Measurements from ENCODE around the gene SFPQ.
"Not testable (repeated sequence)": the region's sequence is repeated elsewhere in the genome, so short reads cannot be mapped to it uniquely, and the experiment has no call there.

SFPQ gene

DNA sequence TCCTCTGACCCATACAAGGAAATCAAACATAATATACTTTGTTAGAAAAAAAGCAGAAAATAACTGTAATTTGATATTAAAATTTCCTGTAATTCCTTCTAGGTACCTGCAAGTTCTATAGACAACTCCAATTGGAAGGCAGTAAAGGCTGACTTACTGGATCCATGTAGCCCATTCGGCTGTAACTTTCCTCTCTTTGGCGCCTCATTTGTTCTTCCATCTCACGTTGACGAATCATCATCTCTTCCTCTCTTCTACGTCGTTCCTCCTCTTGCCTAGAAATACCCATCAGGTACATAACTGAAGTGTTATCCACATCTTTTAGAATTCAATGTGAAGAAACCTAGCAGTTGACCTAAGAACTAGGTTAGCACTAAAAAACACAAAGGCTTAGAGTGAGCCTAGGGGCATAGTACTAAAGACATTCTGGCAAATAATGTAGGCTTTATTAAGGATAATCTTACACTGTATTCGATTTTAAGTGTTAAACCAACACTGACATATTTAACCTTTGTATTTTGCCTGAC lies 5.1 kb downstream of the SFPQ start:
- no peak for DNase-seq

DNA sequence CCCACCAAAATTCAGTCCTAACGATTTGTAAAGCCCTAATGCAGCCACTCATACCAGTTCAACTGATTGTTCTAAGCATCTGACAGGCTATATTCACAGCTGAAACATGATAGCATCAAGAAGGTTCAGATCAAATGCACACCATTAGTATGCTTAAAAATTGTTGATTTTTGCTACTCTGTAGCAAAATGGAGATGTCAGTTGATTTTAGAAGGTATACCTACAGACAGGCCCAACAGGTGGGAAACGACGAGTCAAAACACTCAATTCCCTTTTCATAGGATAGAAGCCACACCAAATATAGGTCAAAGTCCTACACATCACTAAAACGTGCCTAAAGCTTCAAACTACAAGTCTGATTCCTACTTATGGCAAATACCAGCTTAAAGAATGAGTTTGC lies 6.7 kb downstream of the SFPQ start:
- DNase-seq, result no peak

- DNase-seq, result no peak
Observed at GRCh38 chr1:35185200-35185599, 7.7 kb downstream of the SFPQ start.

- no peak for DNase-seq
Observed at GRCh38 chr1:35184495-35185199, 8.3 kb downstream of the SFPQ start.

DNA sequence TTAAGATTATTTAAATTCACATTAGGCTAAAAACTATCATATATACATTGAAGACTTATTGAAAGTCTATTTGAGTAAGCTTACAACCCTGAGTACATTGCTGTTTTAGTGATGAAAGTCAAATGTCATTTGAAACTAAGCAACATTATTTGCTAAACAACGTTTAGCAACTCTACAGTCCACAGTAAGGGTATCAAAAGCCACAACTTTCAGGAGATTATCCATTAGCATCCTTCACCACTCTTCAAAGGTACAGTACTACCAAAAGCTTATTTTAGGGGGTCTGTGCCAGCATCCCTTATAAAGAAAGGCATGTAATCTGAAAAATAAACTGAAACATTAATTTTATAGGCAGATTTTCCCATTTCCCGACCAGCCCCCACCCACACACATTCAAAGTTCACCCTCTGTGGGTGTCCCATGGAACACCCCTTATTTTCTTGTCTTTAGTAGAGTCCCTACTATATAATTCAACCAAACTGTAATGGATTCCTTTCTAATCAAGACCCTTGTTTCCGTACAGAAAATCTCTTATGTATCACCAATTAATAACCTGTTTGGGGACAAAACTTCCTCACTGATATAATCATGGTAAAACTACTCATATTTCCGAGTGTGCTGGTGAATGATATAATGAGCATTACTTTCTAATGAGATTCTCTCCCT lies 11.0 kb downstream of the SFPQ start:
- DNase-seq, result no peak

DNA sequence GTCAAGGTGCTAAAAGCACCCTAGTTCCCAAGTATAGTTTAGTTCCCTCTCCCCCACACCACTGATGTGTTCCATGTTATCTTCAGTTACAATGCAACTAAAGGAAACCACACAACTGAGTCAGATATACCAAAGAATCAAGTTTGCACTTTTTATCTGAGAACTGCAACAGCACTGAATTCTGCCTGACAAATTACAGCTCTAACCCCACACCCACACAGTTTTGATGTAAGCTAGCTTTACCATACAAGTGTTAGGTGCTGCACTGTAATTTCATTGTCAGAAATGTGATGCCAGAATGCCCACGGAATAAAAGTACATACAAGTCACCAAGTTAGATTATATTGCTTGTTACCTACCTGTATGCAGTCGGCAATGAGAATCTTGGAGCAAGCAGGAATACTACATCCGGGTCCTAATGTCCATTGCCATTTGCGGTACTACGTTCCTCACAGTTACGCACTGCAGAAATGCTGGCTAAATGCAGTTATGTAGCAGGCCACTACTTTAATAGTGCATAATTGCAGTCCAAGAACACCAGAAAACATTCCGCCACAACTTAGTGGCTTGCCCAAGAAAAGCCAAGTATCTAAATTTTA lies 12.1 kb downstream of the SFPQ start:
- no peak for DNase-seq

DNA sequence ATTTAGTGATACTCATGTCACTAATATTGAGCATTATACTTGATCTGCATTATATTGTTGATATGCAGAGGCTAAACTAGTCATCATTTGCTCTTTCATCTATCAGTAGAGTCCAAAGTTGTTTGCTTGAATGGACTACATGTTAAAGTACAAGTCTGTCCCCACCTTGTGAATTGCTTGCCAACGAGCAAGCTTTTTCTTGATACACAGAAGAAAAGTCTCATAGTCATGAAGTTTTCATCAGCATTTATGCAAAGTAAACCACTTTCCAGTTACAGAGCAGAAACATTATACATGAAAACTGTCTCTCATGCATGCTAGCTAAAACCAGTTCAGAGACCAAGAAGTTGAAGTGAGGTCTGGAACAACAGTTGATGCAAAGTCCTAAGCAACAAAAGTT lies 13.0 kb downstream of the SFPQ start:
- no peak for DNase-seq

DNA sequence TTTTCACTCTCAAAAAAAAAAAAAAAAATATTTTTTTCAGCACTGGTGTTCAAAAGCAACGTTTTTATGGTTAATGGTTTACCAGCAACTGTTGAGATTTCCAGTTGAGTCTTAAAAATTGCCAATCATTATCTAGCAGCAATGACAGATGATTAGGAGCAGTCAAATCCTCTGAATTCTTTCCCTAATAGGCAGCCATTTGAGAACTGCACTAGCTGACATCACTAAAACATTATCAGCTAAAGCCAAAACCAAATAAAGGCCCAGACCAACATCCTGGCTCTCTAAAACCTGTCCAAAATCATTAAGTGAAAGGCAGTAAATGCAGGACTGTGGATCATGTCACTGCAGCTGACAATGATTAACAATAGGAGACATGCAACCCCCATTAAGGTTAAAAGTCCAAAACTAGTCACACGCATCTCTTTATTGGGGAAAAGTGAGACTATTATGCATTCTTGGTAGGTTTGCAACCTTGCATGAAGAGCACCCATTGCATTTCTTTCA lies 14.0 kb downstream of the SFPQ start:
- DNase-seq, result no peak

- DNase-seq, result no peak
Observed at GRCh38 chr1:35178295-35178695, 14.7 kb downstream of the SFPQ start.

DNA sequence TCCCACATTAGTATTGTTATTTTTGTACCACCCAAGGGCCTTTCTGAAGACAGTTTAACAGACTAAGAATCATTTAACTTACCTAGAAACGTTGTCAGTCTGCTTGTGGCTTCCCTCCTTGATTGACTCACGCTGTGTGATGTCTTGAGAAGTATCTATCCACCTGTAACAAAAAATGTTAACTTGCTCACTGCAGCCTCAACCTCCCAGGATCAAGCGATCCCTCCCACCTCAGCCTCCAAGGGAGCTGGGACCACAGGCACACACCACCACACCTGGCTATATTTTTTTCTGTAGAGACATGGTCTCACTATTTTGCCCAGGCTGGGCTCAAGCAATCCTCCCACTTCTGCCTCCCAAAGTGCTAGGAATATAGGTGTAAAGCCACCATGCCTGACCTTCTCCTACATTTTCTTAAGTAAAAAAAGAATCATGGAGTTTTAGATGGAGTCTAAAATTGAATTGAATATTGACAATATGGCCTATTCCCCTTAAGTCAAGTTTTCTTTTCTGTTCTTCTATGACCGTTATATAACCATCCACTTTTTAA lies 15.6 kb downstream of the SFPQ start:
- DNase-seq, result no peak

DNA sequence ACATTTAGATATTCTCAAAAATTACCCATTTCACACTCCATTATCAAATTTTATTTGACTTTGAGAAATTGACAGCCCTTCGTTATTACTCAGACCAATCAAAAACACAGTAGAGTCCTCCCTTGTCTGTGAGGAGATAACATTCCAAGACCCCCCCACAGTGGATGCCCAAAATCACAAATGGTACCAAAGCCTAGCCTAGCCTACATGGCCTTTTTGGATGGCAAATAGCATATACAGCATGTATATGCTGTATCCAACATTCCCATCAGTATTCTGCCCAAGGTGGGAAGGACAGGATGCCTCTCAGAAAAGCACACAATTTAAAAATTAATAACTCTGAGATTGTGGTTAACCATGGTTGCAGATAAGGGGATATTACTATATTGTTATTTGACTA lies 17.3 kb downstream of the SFPQ start:
- DNase-seq, result no peak

DNA sequence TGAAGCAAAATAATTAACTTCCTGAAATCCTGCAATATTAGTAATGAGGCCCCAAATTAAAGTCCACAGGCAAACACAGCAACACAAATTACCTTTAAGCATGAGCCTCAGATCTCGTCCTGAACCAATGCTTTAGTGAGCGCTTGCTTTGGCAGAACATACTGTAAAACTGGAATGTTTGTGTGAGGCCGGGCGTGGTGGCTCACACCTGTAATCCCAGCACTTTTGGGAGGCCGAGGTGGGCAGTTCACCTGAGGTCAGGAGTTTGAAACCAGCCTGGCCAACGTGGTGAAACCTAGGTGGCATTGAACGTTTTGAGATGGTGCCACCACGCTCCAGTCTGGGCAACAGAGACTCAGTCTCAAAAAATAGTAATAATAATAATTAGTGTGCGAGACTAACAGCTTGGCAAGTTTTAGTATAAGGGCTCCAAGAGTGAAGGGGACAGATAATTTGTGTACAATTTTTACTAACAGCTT lies 17.8 kb downstream of the SFPQ start:
- DNase-seq, result no peak

- DNase-seq, result no peak
Observed at GRCh38 chr1:35173909-35174540, 18.9 kb downstream of the SFPQ start.

DNA sequence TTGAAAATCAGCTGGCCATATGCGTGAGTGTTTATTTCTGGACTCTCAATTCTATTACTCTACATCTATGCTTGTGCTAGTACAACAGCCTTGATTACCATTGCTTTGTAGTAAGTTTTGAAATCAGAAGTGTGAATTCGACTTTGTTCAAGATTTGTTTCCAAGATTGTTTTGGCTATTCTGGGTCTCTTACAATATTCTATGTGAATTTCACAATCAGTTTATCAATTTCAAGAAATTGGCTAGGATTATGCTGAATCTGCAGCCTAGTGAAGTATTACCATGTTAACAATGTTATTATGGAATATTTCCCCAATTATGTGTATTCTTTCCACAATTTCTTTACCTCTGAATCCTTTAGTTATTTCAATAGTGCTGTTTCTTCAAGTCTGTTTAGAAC lies 19.5 kb downstream of the SFPQ start:
- DNase-seq, result no peak

DNA sequence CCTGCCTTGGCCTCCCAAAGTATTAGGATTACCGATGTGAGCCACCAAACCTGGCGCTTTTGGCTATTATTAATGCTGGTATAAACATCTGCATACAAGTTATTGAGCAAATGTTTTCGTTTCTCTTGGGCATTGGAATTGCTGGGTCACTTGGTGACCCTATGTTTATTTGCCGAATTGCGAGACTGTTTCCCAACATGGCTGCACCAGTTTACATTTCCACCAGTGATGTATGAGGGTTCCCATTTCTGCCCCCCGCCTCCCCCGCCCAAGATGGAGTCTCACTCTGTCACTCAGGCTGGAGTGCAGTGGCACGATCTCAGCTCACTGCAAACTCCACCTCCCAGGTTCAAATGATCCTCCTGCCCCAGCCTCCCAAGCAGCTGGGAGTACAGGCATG lies 20.9 kb downstream of the SFPQ start:
- no peak for DNase-seq

GRCh38 chr1:35171579-35171978 lies 21.4 kb downstream of the SFPQ start:
- DNase-seq, result no peak

DNA sequence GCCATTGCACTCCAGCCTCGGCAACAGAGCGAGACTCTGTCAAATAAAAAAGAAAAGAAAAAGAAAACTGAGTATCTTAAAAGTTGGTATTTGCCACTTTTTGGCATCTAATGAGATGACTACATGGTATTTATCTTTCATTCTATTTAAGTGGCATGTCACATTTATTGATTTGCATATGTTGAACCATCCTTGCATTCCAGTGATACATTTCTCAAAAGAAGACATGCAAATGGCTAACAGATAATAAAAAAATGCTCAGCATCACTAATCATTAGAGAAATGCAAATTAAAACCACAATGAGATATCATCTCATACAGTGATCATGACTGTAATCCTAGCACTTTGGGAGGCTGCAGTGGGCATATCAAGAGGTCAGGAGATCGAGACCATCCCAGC lies 28.1 kb downstream of the SFPQ start:
- no peak for DNase-seq

- no peak for DNase-seq
Observed at GRCh38 chr1:35151220-35151619, 41.7 kb downstream of the SFPQ start.

DNA sequence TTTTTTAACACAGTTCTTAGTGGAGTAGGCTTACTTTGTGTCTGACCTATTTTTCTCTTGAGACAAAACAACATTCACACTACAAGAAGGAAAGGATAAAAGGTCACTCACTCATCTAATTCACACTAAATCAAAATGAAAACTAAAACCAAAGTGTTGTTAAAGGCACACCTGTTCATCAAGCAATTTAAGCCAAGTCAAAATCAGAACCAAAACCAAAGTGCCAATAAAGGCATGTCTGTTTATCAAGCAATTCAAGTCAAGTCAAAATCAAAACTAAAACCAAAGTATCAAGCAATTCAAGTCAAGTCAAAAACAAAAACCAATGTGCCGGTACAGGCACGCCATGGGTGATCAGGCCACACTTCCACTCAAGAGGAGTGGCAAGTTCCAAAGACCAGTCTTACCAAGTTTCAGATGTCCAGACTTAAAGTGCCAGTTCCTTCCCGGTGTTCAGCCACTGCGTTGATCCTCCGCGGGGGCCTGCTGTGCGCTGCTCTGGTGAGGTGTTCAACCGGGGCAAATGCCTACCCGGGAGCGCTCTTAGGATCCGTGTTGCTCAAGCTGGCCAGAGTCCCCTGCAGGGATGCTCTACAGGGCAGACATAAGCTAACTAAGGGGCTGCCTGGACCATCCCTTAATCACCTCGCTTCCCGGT lies 46.9 kb downstream of the SFPQ start:
- DNase-seq, result not testable (repeated sequence)

DNA sequence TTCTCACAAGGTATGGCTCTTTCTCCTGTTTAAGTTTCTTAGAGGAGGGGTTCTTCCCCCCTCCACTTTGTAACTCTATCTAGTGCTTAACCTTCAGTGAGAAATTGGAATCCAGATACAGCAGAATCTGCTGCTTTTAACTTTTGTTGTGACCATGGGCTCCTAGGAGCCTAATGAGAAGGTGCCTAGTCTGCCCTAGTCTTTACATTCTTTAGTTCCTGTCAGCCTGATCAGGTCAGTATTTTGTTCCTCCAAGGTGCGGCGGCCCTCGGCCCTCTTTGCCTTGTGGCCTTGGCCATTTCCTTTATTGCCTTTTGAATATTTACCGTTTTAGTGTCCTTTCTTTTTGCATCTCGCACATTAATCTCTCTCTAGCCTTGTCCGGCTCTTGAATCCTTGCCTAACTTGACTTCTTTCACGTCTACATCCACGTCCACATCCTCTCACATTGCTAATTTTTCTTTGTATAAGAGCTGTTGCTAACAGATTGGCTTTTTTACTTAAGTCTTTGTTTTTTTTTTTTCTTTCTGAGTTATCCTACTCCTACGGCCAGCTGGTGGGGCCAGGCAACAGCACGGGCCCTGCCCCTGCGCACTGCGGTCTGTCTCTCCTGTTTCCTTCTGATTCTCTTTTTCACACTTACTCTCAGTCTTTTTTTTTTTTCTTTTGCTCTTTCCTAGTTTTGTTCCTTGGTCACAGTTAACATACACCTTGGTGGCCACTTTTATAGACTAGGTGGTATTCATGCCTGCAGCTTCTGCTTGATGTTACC lies 49.0 kb downstream of the SFPQ start:
- no peak for DNase-seq

DNA sequence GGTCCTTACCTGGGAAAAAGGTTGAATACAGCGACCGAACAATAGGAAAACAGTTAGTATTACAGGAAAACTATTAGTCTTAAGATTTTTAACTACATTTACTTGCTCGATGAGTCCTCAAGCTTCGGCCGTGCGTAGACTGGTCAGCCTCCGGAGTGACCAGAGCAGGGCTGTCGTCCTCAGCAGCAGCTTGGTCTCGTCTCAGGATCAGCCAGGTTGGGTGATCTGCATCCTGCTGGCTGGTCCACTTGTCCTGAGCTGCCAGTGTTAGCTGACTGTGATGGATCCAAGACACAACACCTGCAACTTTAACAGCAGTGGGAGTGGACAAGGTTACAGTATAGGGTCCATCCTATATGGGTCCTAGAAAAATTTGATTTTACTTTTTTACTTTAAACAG lies 50.2 kb downstream of the SFPQ start:
- DNase-seq, result not testable (repeated sequence)

DNA sequence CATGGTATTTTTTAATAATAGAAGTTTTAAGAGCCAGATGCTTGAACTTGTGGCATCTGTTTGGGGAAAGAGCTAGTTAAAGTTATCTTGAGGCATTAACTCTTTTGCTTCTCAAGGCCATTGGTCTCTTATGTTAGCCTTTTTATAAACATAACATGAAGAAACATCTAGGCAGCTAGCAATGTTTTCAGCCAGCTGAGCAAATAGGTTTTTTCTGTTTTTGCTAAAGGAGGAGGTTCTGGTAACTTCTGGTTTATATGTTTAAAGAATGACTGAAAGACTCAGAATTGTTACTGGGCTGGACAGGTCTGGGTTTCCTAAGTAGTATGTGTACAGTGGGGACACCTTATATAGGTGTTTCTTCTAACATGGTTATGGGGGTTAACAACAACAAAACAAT lies 50.7 kb downstream of the SFPQ start:
- not testable (repeated sequence) for DNase-seq
